Subcutaneous adipose tissue (tissue), 4 donors: Measurements from ENCODE around the gene DNMBP. TPM values are rescaled to one million over a fixed set of nuclear protein-coding genes. Genes with fewer than 3 reads are reported as not detected.

Source experiments
- total RNA-seq, 4 donors: library from RNA; depleted of rRNA; stranded (reverse); fragments of >200 nt; gene quantifications; one replicate each; pipeline ENCODE4 v1.1.0, GENCODE V29; 2016
- TF ChIP-seq, protein P1 (sequence below): fragments of 450-650 bp; IDR thresholded peaks from one replicate; pipeline ENCODE4 v1.5.1; 2016; ENCODE audit warnings: low read depth, mild to moderate bottlenecking, control low read depth, antibody characterized with exemption, moderate library complexity

Gene DNMBP
- total RNA-seq, 4 donors from 2014 or later: 20.9 to 23.3 (median 21.5) TPM

DNA sequence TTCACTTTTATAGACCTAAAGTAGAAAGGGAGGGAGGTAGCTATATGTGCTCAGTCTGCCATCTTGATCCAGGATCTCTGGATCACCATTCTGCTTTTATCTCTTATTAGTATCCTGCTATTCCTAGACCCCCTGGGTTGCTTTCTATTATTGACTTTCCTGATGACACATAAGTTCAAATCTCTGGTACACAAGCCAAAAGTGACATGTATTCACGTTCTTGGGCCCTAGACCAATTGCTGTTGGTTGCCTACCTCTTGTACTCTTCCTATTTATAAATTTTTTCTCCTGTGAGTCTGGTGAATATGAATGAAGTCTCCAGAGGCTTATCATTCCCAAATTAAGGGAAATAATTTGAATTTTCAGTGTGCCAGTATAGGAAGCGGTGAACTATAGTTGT lies 56.9 kb downstream of the DNMBP start:
- TF ChIP-seq, protein P1, sequence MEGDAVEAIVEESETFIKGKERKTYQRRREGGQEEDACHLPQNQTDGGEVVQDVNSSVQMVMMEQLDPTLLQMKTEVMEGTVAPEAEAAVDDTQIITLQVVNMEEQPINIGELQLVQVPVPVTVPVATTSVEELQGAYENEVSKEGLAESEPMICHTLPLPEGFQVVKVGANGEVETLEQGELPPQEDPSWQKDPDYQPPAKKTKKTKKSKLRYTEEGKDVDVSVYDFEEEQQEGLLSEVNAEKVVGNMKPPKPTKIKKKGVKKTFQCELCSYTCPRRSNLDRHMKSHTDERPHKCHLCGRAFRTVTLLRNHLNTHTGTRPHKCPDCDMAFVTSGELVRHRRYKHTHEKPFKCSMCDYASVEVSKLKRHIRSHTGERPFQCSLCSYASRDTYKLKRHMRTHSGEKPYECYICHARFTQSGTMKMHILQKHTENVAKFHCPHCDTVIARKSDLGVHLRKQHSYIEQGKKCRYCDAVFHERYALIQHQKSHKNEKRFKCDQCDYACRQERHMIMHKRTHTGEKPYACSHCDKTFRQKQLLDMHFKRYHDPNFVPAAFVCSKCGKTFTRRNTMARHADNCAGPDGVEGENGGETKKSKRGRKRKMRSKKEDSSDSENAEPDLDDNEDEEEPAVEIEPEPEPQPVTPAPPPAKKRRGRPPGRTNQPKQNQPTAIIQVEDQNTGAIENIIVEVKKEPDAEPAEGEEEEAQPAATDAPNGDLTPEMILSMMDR: no peak

DNA sequence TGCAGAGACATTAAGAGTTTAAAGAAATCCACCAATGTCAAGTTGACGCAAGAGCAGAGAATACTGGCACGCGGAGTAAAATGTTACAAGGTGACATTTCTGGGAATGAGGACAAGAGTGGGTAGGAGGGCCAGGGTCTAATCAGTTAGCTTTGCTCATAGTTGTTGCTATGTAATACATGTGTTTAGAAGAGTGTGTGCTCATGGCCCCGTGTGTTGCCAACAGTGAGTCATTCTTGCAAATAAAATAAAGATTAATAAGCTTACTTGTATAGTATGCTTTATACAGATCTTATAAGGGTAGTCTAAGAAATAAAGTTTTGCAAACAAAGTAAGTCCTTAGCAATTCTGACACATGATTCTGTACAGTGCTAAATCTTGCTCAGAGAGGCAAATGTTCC lies 64.5 kb downstream of the DNMBP start:
- TF ChIP-seq, protein P1: no peak

DNA sequence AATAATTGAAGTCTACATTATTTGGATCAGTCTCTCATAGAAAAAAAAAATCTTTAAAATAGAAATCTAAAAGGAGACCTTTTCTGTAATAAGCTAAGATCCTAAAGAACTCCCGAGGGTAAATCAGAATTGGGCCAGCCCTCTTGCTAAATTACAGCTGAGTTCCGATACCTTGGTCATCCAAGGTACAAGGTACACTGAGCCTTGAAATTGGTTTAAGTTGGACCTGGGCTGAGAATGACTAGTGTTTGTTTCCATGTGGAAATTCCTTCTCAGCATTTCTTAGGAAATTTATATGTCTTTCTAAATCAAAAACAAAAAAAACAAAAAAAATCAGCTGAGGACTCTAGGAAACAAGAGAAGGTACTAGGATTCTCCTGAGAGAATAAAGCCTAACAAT lies 64.9 kb downstream of the DNMBP start:
- TF ChIP-seq, protein P1: no peak

DNA sequence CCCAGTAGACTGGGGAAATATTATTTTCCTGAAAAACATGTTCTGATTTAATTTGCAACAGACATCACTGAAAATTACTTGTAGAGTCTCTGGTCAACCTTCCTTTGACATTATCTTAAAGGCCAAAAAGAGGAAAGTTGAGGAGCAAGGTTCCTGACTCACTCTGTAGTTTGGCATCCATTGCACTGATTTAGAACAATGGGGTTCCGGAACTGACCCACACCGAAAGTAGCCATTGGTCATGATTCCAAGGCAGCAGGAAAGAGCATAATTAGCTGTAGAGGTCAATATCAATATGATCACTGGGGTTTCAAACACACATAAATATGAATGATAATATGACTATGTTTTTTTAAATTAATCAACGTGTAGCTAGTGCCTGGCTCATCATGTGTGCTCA lies 65.8 kb downstream of the DNMBP start:
- TF ChIP-seq, protein P1: no peak

DNA sequence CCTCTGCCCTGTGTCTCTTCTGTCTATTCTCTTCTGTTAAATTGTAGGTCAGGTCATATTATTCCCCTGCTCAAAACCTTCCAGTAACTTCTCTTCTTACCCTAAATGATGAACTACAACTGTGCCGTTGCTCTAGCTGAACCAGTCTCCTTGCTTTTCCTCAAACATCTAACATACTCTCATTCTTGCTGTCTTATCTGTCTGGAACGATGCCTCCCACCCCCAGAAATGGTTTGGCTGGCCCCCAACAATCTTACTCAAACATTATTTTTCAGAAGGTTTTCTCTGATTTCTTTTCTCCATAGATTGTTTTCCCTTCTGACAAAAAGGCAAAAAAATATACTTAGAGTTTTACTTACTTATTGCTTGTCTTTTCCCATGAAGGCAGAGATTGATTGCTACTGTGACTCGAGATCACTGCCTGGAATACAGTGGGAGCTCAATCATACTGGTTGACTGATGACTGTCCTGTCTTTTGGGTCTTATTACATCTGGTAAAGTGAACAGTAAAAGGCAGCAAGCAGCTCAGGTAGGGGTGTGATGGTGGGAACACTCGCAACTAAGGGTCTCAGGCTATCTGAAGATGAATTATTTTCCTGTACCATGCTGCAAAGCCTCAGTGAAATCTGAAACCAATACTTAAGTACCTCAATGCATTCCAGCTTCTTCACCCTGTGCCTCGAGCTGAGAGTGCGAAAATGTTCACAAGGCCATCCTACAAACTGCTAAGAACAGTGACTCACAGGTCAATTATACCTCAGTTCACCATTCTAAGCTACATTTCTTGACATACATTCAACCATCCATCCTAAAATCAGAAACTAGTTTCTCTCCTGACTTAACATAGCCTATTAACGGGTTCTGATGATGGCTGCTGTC lies 67.6 kb downstream of the DNMBP start:
- TF ChIP-seq, protein P1: no peak

DNA sequence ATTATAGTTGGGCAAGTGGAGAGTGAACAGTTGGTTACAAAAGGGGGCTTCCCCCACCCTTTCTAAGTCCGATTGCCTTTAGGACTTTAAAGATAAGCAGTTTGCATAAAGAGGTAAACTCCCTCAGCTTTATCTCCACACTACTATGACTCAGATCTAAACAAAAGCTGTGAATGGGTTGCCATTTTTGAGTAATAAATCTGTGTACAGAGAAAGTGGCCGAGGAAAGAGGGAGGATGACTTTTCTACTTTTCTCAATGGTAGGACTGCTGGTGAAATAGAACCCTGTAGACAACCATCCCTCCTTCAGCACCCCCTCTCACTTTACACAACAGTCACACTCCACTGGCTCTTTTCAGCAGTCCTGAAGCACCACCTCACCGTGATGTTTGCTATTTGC lies 71.2 kb downstream of the DNMBP start:
- TF ChIP-seq, protein P1: no peak

DNA sequence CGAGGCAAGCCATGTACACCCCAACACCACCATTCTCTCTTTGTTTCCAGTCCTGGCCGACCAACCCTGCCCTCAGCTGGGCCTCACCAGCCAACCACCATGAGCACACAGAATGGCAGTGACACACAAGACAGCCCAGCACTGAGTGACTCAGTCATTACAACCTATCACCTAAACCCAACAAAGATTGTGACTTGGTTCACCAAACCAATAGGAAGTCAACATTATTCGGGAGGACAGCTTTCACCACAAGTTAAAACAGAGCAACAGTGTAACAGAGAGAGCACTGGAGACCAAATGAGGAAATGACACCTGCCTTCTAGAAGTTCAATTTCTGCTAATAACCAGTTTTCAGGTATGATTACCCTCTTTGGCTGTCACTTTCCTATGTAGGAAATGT lies 72.1 kb downstream of the DNMBP start:
- TF ChIP-seq, protein P1: no peak
